Mammary epithelial cell (primary cell): ENCODE data around the gene SHPK.

Experiments used
- CTCF ChIP-seq, 2 donors: IDR thresholded peaks in 1 of 2; conservative IDR thresholded peaks in 1 of 2; 2 replicates each; pipeline ENCODE4 v1.5.1; 2011 to 2012; ENCODE audit warnings: inconsistent platforms in 2 of 2, low read length in 2 of 2, mild to moderate bottlenecking in 2 of 2, control low read depth in 1 of 2, low read depth in 1 of 2; ENCODE audit not compliant: insufficient read depth in 1 of 2; ENCODE audit errors: extremely low read depth in 1 of 2
- EZH2 ChIP-seq: IDR thresholded peaks from 2 replicates; pipeline ENCODE4 v1.6.1; 2012; ENCODE audit warnings: low read length, inconsistent platforms, borderline replicate concordance

GRCh38 chr17:3630781-3631180 lies 5.3 kb downstream of the SHPK start:
- TF ChIP-seq CTCF (conservative IDR thresholded peaks at IDR 0.05 in 1 of 2, IDR thresholded peaks at IDR 0.05 in 1 of 2; ENCODE audit: extremely low read depth in 1 of 2, insufficient read depth in 1 of 2, low read depth in 1 of 2, low read length in 2 of 2) (no peak), EZH2 (no peak)
